ENCODE measurements around the gene CDH3. TPM values are rescaled to one million over a fixed set of nuclear protein-coding genes. Genes with fewer than 3 reads are reported as not detected.

CDH3 gene
- total and polyA plus RNA-seq, 2 donors (not counting 1 experiment from before 2014, with no cell fraction given), result 0.14 TPM; not detected in 1

GRCh38 chr16:68685685-68686478 lies 40.8 kb downstream of the CDH3 start:
- TF ChIP-seq EZH2 (IDR thresholded peaks at IDR 0.05; ENCODE audit: low read length, missing control alignments), result no peak
- Histone ChIP-seq H3K9me3 (ENCODE audit: control insufficient read depth, insufficient read depth, low read depth, low read length) (no peaks in the 10 kb centered on the region), H3K4me2 (ENCODE audit: extremely low read depth, insufficient read depth, low read length) (no peak overlapping the region), H3K9ac (ENCODE audit: insufficient read depth, low read length) (no peak overlapping the region), H3K36me3 (ENCODE audit: control insufficient read depth, insufficient read depth, low read length) (no peaks in the 10 kb centered on the region), H3K27ac (ENCODE audit: insufficient read depth, low read length) (no peak overlapping the region), H4K20me1 (ENCODE audit: control insufficient read depth, extremely low read depth, insufficient read depth, low read length) (no peaks in the 10 kb centered on the region), H3K27me3 (ENCODE audit: control insufficient read depth, insufficient read depth, low read length) (no peaks in the 10 kb centered on the region), H2AFZ (ENCODE audit: low read length) (no peak overlapping the region), H3K79me2 (ENCODE audit: control insufficient read depth, insufficient read depth, low read length) (no peaks in the 10 kb centered on the region), H3K4me3 (replicated peaks in 1 of 4; ENCODE audit: control extremely low read depth in 1 of 4, insufficient read depth in 1 of 4, low read depth in 3 of 4, low read length in 4 of 4) (no peak overlapping the region), H3K4me1 (ENCODE audit: control insufficient read depth, extremely low read depth, insufficient read depth, low read length) (no peaks in the 10 kb centered on the region)
- no peak for DNase-seq (ENCODE audit: low read depth in 2 of 2)

DNA sequence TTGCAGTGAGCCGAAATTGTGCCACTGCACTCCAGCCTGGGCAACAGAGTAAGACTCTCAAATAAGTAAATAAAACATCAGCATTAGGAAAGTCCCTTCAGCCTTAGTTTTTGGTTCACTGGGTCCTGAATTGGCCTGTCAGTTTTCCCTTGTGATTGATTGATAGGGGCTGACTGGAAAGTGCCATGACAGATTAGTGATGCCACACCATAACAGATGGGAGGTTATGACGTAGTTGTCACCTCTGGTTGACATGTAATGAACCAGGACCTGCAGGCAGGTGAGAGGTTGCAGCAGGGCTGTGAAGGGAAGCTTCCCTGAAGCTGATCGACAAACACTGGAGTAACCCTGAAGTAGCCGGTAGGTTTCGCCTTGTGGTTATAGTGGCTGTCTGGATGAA lies 41.8 kb downstream of the CDH3 start:
- no peak overlapping the region for H3K9ac ChIP-seq (ENCODE audit: insufficient read depth, low read length)
- no peak overlapping the region for H3K4me2 ChIP-seq (ENCODE audit: extremely low read depth, insufficient read depth, low read length)
- H4K20me1 ChIP-seq (ENCODE audit: control insufficient read depth, extremely low read depth, insufficient read depth, low read length), result no peaks in the 10 kb centered on the region
- no peaks in the 10 kb centered on the region for H3K4me1 ChIP-seq (ENCODE audit: control insufficient read depth, extremely low read depth, insufficient read depth, low read length)
- no peak overlapping the region for H2AFZ ChIP-seq (ENCODE audit: low read length)
- H3K27ac ChIP-seq (ENCODE audit: insufficient read depth, low read length), result no peak overlapping the region
- H3K36me3 ChIP-seq (ENCODE audit: control insufficient read depth, insufficient read depth, low read length), result no peaks in the 10 kb centered on the region
- H3K27me3 ChIP-seq (ENCODE audit: control insufficient read depth, insufficient read depth, low read length), result no peaks in the 10 kb centered on the region
- no peak for DNase-seq (ENCODE audit: low read depth in 2 of 2)
- TF ChIP-seq, protein P1, sequence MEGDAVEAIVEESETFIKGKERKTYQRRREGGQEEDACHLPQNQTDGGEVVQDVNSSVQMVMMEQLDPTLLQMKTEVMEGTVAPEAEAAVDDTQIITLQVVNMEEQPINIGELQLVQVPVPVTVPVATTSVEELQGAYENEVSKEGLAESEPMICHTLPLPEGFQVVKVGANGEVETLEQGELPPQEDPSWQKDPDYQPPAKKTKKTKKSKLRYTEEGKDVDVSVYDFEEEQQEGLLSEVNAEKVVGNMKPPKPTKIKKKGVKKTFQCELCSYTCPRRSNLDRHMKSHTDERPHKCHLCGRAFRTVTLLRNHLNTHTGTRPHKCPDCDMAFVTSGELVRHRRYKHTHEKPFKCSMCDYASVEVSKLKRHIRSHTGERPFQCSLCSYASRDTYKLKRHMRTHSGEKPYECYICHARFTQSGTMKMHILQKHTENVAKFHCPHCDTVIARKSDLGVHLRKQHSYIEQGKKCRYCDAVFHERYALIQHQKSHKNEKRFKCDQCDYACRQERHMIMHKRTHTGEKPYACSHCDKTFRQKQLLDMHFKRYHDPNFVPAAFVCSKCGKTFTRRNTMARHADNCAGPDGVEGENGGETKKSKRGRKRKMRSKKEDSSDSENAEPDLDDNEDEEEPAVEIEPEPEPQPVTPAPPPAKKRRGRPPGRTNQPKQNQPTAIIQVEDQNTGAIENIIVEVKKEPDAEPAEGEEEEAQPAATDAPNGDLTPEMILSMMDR (conservative IDR thresholded peaks at IDR 0.05 in 1 of 2, IDR thresholded peaks at IDR 0.05 in 1 of 2; ENCODE audit: low read depth in 1 of 2, low read length in 2 of 2), result no peak
- H3K79me2 ChIP-seq (ENCODE audit: control insufficient read depth, insufficient read depth, low read length), result no peaks in the 10 kb centered on the region
- H3K4me3 ChIP-seq (replicated peaks in 1 of 4; ENCODE audit: control extremely low read depth in 1 of 4, insufficient read depth in 1 of 4, low read depth in 3 of 4, low read length in 4 of 4), result no peak overlapping the region
- no peaks in the 10 kb centered on the region for H3K9me3 ChIP-seq (ENCODE audit: control insufficient read depth, insufficient read depth, low read depth, low read length)

GRCh38 chr16:68689921-68690320 lies 44.8 kb downstream of the CDH3 start:
- Histone ChIP-seq H3K36me3 (ENCODE audit: control insufficient read depth, insufficient read depth, low read length) (no peaks in the 10 kb centered on the region), H3K4me2 (ENCODE audit: extremely low read depth, insufficient read depth, low read length) (no peak overlapping the region), H3K9me3 (ENCODE audit: control insufficient read depth, insufficient read depth, low read depth, low read length) (no peaks in the 10 kb centered on the region), H3K4me3 (replicated peaks in 1 of 4; ENCODE audit: control extremely low read depth in 1 of 4, insufficient read depth in 1 of 4, low read depth in 3 of 4, low read length in 4 of 4) (no peak overlapping the region), H3K79me2 (ENCODE audit: control insufficient read depth, insufficient read depth, low read length) (no peaks in the 10 kb centered on the region), H3K27ac (ENCODE audit: insufficient read depth, low read length) (no peak overlapping the region), H4K20me1 (ENCODE audit: control insufficient read depth, extremely low read depth, insufficient read depth, low read length) (no peaks in the 10 kb centered on the region), H3K27me3 (ENCODE audit: control insufficient read depth, insufficient read depth, low read length) (no peaks in the 10 kb centered on the region), H3K4me1 (ENCODE audit: control insufficient read depth, extremely low read depth, insufficient read depth, low read length) (no peaks in the 10 kb centered on the region), H3K9ac (ENCODE audit: insufficient read depth, low read length) (no peak overlapping the region), H2AFZ (ENCODE audit: low read length) (no peak overlapping the region)
- DNase-seq (ENCODE audit: low read depth in 2 of 2), result no peak
- no peak for TF ChIP-seq EZH2 (IDR thresholded peaks at IDR 0.05; ENCODE audit: low read length, missing control alignments)
- TF ChIP-seq, protein P1 (conservative IDR thresholded peaks at IDR 0.05 in 1 of 2, IDR thresholded peaks at IDR 0.05 in 1 of 2; ENCODE audit: low read depth in 1 of 2, low read length in 2 of 2), result no peak
